ENCODE measurements around the gene ZNF438.

DNA sequence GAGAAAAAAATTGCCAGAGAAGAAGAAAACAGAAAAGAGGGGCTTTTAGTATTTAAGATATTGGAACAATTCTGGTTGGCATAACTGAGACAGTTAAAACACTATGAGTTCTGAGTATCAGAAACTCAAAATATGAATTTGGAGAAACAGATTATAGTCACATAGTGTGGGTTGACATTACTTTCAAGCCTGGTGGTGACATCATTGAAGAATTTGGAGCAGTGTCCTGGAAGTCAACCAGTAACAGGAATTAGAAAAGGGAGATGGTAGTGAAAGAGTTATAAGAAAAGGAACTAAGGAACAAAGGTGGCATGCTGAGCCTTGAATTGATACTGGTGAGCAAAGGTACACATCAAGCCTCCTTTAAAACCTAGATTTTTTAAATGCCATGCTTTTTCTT, 88.2 kb downstream of the ZNF438 start:
- TF ChIP-seq, protein P1, sequence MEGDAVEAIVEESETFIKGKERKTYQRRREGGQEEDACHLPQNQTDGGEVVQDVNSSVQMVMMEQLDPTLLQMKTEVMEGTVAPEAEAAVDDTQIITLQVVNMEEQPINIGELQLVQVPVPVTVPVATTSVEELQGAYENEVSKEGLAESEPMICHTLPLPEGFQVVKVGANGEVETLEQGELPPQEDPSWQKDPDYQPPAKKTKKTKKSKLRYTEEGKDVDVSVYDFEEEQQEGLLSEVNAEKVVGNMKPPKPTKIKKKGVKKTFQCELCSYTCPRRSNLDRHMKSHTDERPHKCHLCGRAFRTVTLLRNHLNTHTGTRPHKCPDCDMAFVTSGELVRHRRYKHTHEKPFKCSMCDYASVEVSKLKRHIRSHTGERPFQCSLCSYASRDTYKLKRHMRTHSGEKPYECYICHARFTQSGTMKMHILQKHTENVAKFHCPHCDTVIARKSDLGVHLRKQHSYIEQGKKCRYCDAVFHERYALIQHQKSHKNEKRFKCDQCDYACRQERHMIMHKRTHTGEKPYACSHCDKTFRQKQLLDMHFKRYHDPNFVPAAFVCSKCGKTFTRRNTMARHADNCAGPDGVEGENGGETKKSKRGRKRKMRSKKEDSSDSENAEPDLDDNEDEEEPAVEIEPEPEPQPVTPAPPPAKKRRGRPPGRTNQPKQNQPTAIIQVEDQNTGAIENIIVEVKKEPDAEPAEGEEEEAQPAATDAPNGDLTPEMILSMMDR (conservative IDR thresholded peaks at IDR 0.05), result no peak
- no peak for TF ChIP-seq ZFX (IDR thresholded peaks at IDR 0.05)
